NCI-H345 (cell line): ENCODE measurements around the gene PTPN5.
"Not testable (repeated sequence)": the region's sequence is repeated elsewhere in the genome, so short reads cannot be mapped to it uniquely, and the experiment has no call there.

Experiments
- DNase-seq: peaks from one replicate; lab custom pipeline; 2025; lab: John Stamatoyannopoulos, UW

Gene PTPN5

GRCh38 chr11:18682466-18682865 lies 109.1 kb downstream of the PTPN5 start:
- no peak for DNase-seq

- DNase-seq = not testable (repeated sequence)
These were observed 109.6 kb downstream of the PTPN5 start for GRCh38 chr11:18681949-18682348.
